WTC11 (cell line): Measurements from ENCODE around the gene NRXN3. TPM values are rescaled to one million over a fixed set of nuclear protein-coding genes. Genes with fewer than 3 reads are reported as not detected.
A peak's percentile ranks its signal among the peaks of the same experiment; 100 is the strongest.

Experiments used
- ATAC-seq: fragments of 200-7000 bp; cut with Tn5 transposase; 2 replicates; pipeline ENCODE4 v1.10.0; 2021; ENCODE audit warnings: mild to moderate bottlenecking, moderate library complexity
- CTCF ChIA-PET: fragments of 300-600 bp; sonication (Branson Sonifier 250); formaldehyde crosslinking; loops from one replicate; lab custom pipeline; 2021; ENCODE audit warnings: antibody characterized with exemption; lab: Charles Lee
- POLR2A ChIA-PET: fragments of 350-600 bp; sonication (Branson Sonifier 250); formaldehyde crosslinking; loops from one replicate; lab custom pipeline; 2021; ENCODE audit warnings: antibody characterized with exemption; lab: Charles Lee
- DNase-seq: peaks from one replicate; pipeline ENCODE4 v3.0.0; 2021; ENCODE audit warnings: low spot score
- H3K27ac Mint-ChIP-seq: 2 replicates; pipeline ENCODE4 v1.8.0; 2021; ENCODE audit warnings: mixed read lengths
- H3K27me3 Mint-ChIP-seq: 2 replicates; pipeline ENCODE4 v1.8.0; 2021; ENCODE audit warnings: low read depth, mild to moderate bottlenecking, moderate library complexity, mixed read lengths
- H3K36me3 Mint-ChIP-seq: 2 replicates; pipeline ENCODE4 v1.8.0; 2021; ENCODE audit warnings: mixed read lengths
- H3K4me1 Mint-ChIP-seq: 2 replicates; pipeline ENCODE4 v1.8.0; 2022; ENCODE audit warnings: mixed read lengths
- H3K4me3 Mint-ChIP-seq: 2 replicates; pipeline ENCODE4 v1.8.0; 2021; ENCODE audit warnings: mild to moderate bottlenecking, moderate library complexity, mixed read lengths
- H3K9me3 Mint-ChIP-seq: 2 replicates; pipeline ENCODE4 v1.8.0; 2021; ENCODE audit warnings: mixed read lengths
- CREM ChIP-seq: sonication (generic); formaldehyde crosslinking; IDR thresholded peaks from 2 replicates; pipeline ENCODE4 v1.8.1; 2022; ENCODE audit warnings: mild to moderate bottlenecking, missing genetic modification reagents, moderate library complexity
- EMX1 ChIP-seq: fragments of 250-450 bp; sonication (Bioruptor Pico); IDR thresholded peaks from 2 replicates; pipeline ENCODE4 v1.8.0; 2021; ENCODE audit warnings: mild to moderate bottlenecking
- ESRRA ChIP-seq: sonication (generic); formaldehyde crosslinking; IDR thresholded peaks from 2 replicates; pipeline ENCODE4 v1.8.1; 2022; ENCODE audit warnings: mild to moderate bottlenecking, missing genetic modification reagents, borderline replicate concordance
- MYBL2 ChIP-seq: sonication (generic); formaldehyde crosslinking; IDR thresholded peaks from 2 replicates; pipeline ENCODE4 v1.8.1; 2023; ENCODE audit warnings: mild to moderate bottlenecking, moderate library complexity, missing genetic modification reagents
- NFATC4 ChIP-seq: fragments of 250-450 bp; sonication (Bioruptor Pico); IDR thresholded peaks from 2 replicates; pipeline ENCODE4 v1.9.0; 2021; ENCODE audit warnings: mild to moderate bottlenecking
- NR1H2 ChIP-seq: sonication (generic); formaldehyde crosslinking; IDR thresholded peaks from 2 replicates; pipeline ENCODE4 v1.9.0; 2021; ENCODE audit warnings: mild to moderate bottlenecking, moderate library complexity, missing genetic modification reagents
- OVOL2 ChIP-seq: fragments of 250-450 bp; sonication (Bioruptor Pico); IDR thresholded peaks from 2 replicates; pipeline ENCODE4 v1.9.0; 2021; ENCODE audit warnings: mild to moderate bottlenecking, borderline replicate concordance
- PREB ChIP-seq: sonication (generic); formaldehyde crosslinking; IDR thresholded peaks from 2 replicates; pipeline ENCODE4 v1.8.1; 2022; ENCODE audit warnings: mild to moderate bottlenecking, missing genetic modification reagents, moderate library complexity, borderline replicate concordance
- SOX15 ChIP-seq: fragments of 250-450 bp; sonication (Bioruptor Pico); IDR thresholded peaks from 2 replicates; pipeline ENCODE4 v1.9.0; 2021; ENCODE audit warnings: mild to moderate bottlenecking
- TEAD1 ChIP-seq: sonication (generic); formaldehyde crosslinking; IDR thresholded peaks from 2 replicates; pipeline ENCODE4 v1.8.0; 2022; ENCODE audit warnings: mild to moderate bottlenecking, missing genetic modification reagents
- TEAD4 ChIP-seq: sonication (generic); formaldehyde crosslinking; IDR thresholded peaks from 2 replicates; pipeline ENCODE4 v1.8.0; 2022; ENCODE audit warnings: mild to moderate bottlenecking, missing genetic modification reagents
- ZMAT4 ChIP-seq: fragments of 250-450 bp; sonication (Bioruptor Pico); IDR thresholded peaks from 2 replicates; pipeline ENCODE4 v1.9.0; 2021; ENCODE audit warnings: mild to moderate bottlenecking
- ZNF138 ChIP-seq: sonication (generic); formaldehyde crosslinking; conservative IDR thresholded peaks from 2 replicates; pipeline ENCODE4 v1.8.1; 2022; ENCODE audit warnings: mild to moderate bottlenecking, moderate library complexity, missing genetic modification reagents
- ZNF416 ChIP-seq: fragments of 250-450 bp; sonication (Bioruptor Pico); IDR thresholded peaks from 2 replicates; pipeline ENCODE4 v1.9.0; 2021; ENCODE audit warnings: mild to moderate bottlenecking, inconsistent platforms
- total RNA-seq: library from RNA; stranded (reverse); gene quantifications from 3 replicates; pipeline ENCODE4 v1.2.3, GENCODE V29; 2021
- TF ChIP-seq, protein P1 (sequence below): sonication (generic); formaldehyde crosslinking; IDR thresholded peaks from 2 replicates; pipeline ENCODE4 v1.8.0; 2022; ENCODE audit warnings: missing genetic modification reagents
- TF ChIP-seq, protein P2 (sequence below): sonication (generic); formaldehyde crosslinking; IDR thresholded peaks from 2 replicates; pipeline ENCODE4 v1.8.1; 2023; ENCODE audit warnings: mild to moderate bottlenecking, missing genetic modification reagents, borderline replicate concordance
- TF ChIP-seq, protein P3 (sequence below): sonication (generic); formaldehyde crosslinking; IDR thresholded peaks from 2 replicates; pipeline ENCODE4 v1.8.1; 2023; ENCODE audit warnings: mild to moderate bottlenecking, missing genetic modification reagents
- TF ChIP-seq, protein P4 (sequence below): sonication (generic); formaldehyde crosslinking; IDR thresholded peaks from 2 replicates; pipeline ENCODE4 v1.8.1; 2023; ENCODE audit warnings: mild to moderate bottlenecking, missing genetic modification reagents, moderate library complexity

Gene NRXN3
- total RNA-seq, 1 experiment from 2014 or later, result 3.0 TPM

DNA sequence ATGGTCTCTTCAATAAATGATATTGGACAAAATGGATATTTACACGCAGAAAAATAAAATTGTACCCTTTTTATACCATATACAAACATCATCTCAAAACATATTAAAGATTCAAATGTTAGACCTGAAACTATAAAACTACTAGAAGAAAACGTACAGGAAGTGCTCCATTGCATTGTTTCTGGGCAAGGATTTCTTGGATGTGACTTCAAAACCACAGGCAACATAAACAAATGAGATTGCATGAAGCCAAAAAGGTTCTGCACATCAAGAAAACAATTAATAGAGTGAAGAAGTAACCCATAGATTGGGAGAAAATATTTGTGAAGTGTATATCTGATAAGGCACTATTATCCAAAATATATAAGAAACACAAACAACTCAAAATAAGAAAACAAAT is 812.4 kb downstream of the NRXN3 start (continued):
- TF ChIP-seq, protein P1, sequence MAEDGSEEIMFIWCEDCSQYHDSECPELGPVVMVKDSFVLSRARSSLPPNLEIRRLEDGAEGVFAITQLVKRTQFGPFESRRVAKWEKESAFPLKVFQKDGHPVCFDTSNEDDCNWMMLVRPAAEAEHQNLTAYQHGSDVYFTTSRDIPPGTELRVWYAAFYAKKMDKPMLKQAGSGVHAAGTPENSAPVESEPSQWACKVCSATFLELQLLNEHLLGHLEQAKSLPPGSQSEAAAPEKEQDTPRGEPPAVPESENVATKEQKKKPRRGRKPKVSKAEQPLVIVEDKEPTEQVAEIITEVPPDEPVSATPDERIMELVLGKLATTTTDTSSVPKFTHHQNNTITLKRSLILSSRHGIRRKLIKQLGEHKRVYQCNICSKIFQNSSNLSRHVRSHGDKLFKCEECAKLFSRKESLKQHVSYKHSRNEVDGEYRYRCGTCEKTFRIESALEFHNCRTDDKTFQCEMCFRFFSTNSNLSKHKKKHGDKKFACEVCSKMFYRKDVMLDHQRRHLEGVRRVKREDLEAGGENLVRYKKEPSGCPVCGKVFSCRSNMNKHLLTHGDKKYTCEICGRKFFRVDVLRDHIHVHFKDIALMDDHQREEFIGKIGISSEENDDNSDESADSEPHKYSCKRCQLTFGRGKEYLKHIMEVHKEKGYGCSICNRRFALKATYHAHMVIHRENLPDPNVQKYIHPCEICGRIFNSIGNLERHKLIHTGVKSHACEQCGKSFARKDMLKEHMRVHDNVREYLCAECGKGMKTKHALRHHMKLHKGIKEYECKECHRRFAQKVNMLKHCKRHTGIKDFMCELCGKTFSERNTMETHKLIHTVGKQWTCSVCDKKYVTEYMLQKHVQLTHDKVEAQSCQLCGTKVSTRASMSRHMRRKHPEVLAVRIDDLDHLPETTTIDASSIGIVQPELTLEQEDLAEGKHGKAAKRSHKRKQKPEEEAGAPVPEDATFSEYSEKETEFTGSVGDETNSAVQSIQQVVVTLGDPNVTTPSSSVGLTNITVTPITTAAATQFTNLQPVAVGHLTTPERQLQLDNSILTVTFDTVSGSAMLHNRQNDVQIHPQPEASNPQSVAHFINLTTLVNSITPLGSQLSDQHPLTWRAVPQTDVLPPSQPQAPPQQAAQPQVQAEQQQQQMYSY (CRISPR knock-in tag), result no peak
- TF ChIP-seq SOX15 (CRISPR knock-in tag), result no peak

DNA sequence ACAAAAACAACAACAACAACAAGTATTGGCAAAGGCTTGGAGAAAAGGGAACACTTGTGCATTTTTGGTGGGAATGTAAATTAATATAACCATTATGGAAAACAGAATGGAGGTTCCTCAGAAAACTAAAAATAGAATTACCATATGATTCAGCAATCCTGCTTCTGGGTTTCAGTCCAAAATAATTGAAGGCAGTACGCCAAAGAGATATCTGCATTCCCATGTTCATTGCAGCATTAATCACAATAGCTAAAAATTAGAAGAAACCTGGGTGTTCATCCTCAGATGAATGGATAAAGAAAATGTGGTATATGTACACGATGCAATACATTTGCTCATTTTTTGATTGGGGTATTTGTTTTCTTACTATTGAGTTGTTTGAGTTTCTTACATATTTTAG is 813.0 kb downstream of the NRXN3 start:
- DNase-seq (no peak), ATAC-seq (no peak)
- Mint-ChIP-seq H3K36me3 (no peaks in the 10 kb centered on the region), H3K9me3 (no peaks in the 10 kb centered on the region; the same call in 1 of the 2 replicates), H3K27me3 (peaks cover 30% of the 10 kb centered on the region), H3K4me3 (no peak overlapping the region), H3K27ac (no peak overlapping the region), H3K4me1 (peaks cover 12% of the 10 kb centered on the region)
- ChIA-PET POLR2A (no interaction called here), CTCF (no interaction called here)
- TF ChIP-seq ZNF138 (no peak), NFATC4 (CRISPR knock-in tag) (no peak), NR1H2 (CRISPR knock-in tag) (no peak), PREB (CRISPR knock-in tag) (no peak), MYBL2 (CRISPR knock-in tag) (no peak), ZNF416 (no peak), TEAD4 (CRISPR knock-in tag) (no peak)
- TF ChIP-seq, protein P2, sequence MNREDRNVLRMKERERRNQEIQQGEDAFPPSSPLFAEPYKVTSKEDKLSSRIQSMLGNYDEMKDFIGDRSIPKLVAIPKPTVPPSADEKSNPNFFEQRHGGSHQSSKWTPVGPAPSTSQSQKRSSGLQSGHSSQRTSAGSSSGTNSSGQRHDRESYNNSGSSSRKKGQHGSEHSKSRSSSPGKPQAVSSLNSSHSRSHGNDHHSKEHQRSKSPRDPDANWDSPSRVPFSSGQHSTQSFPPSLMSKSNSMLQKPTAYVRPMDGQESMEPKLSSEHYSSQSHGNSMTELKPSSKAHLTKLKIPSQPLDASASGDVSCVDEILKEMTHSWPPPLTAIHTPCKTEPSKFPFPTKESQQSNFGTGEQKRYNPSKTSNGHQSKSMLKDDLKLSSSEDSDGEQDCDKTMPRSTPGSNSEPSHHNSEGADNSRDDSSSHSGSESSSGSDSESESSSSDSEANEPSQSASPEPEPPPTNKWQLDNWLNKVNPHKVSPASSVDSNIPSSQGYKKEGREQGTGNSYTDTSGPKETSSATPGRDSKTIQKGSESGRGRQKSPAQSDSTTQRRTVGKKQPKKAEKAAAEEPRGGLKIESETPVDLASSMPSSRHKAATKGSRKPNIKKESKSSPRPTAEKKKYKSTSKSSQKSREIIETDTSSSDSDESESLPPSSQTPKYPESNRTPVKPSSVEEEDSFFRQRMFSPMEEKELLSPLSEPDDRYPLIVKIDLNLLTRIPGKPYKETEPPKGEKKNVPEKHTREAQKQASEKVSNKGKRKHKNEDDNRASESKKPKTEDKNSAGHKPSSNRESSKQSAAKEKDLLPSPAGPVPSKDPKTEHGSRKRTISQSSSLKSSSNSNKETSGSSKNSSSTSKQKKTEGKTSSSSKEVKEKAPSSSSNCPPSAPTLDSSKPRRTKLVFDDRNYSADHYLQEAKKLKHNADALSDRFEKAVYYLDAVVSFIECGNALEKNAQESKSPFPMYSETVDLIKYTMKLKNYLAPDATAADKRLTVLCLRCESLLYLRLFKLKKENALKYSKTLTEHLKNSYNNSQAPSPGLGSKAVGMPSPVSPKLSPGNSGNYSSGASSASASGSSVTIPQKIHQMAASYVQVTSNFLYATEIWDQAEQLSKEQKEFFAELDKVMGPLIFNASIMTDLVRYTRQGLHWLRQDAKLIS (CRISPR knock-in tag), result no peak
- TF ChIP-seq, protein P3, sequence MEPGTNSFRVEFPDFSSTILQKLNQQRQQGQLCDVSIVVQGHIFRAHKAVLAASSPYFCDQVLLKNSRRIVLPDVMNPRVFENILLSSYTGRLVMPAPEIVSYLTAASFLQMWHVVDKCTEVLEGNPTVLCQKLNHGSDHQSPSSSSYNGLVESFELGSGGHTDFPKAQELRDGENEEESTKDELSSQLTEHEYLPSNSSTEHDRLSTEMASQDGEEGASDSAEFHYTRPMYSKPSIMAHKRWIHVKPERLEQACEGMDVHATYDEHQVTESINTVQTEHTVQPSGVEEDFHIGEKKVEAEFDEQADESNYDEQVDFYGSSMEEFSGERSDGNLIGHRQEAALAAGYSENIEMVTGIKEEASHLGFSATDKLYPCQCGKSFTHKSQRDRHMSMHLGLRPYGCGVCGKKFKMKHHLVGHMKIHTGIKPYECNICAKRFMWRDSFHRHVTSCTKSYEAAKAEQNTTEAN (CRISPR knock-in tag), result no peak

GRCh38 chr14:78985668-78986381 is 815.7 kb downstream of the NRXN3 start:
- peak; percentile 95 for ATAC-seq
- H3K36me3 Mint-ChIP-seq, result no peaks in the 10 kb centered on the region
- POLR2A ChIA-PET, result interaction anchor here (1.6 kb wide), 1 partner anchor 11 kb away, joined by 3 read pairs; no protein-coding TSS in a partner anchor
- CTCF ChIA-PET, result interaction anchor here (1.8 kb wide), 1 partner anchor 52 kb away, joined by 8 read pairs; no protein-coding TSS in a partner anchor
- peaks cover 13% of the 10 kb centered on the region for H3K4me1 Mint-ChIP-seq
- no peak for DNase-seq
- H3K9me3 Mint-ChIP-seq, result no peaks in the 10 kb centered on the region
- TF ChIP-seq ESRRA (CRISPR knock-in tag) (no peak), ZMAT4 (peak; percentile 37; the same call in 1 of the 2 replicates), TEAD1 (CRISPR knock-in tag) (peak; percentile 89; the same call in 1 of the 2 replicates), EMX1 (CRISPR knock-in tag) (no peak), CREM (CRISPR knock-in tag) (0 out of 2 replicates have a peak, but pooled peaks have one; percentile 37), OVOL2 (CRISPR knock-in tag) (no peak)
- TF ChIP-seq, protein P4, sequence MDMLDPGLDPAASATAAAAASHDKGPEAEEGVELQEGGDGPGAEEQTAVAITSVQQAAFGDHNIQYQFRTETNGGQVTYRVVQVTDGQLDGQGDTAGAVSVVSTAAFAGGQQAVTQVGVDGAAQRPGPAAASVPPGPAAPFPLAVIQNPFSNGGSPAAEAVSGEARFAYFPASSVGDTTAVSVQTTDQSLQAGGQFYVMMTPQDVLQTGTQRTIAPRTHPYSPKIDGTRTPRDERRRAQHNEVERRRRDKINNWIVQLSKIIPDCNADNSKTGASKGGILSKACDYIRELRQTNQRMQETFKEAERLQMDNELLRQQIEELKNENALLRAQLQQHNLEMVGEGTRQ, result 0 out of 2 replicates have a peak, but pooled peaks have one; percentile 21
- H3K4me3 Mint-ChIP-seq, result no peak overlapping the region
- no peak overlapping the region for H3K27ac Mint-ChIP-seq
- H3K27me3 Mint-ChIP-seq, result peaks cover 44% of the 10 kb centered on the region
